ENCODE results near the gene NLRC5.
"Not testable (repeated sequence)": the region's sequence is repeated elsewhere in the genome, so short reads cannot be mapped to it uniquely, and the experiment has no call there.

NLRC5 gene

GRCh38 chr16:56988161-56988947 is 1.0 kb upstream of the NLRC5 start:
- CTCF ChIA-PET: no interaction called here
- POLR2A ChIA-PET: no interaction called here
- DNase-seq (ENCODE audit: extremely low spot score): no peak
- TF ChIP-seq SP1 (IDR thresholded peaks at IDR 0.05): no peak
- no peak for TF ChIP-seq HDGF (IDR thresholded peaks at IDR 0.05; ENCODE audit: borderline replicate concordance)
- TF ChIP-seq SUZ12 (IDR thresholded peaks at IDR 0.05): no peak
- no peak for TF ChIP-seq BHLHE40 (IDR thresholded peaks at IDR 0.05; ENCODE audit: borderline replicate concordance)
- TF ChIP-seq FOXA1 (IDR thresholded peaks at IDR 0.05): no peak
- TF ChIP-seq ARNT (IDR thresholded peaks at IDR 0.05): no peak
- no peak for TF ChIP-seq PKNOX1 (IDR thresholded peaks at IDR 0.05)
- no peak for TF ChIP-seq ZNF384 (IDR thresholded peaks at IDR 0.05)
- no peak for TF ChIP-seq FOXK2 (IDR thresholded peaks at IDR 0.05)
- TF ChIP-seq CTBP1 (IDR thresholded peaks at IDR 0.05; ENCODE audit: borderline replicate concordance): no peak
- TF ChIP-seq FOXM1 (IDR thresholded peaks at IDR 0.05; ENCODE audit: borderline replicate concordance): no peak

GRCh38 chr16:56989988-56990387 is 631 bp downstream of the NLRC5 start:
- POLR2A ChIA-PET: interaction anchor here (1.2 kb wide), 2 partner anchors 10 to 16 kb away, joined by 3 to 4 read pairs; no protein-coding TSS in a partner anchor
- no peak for DNase-seq (ENCODE audit: extremely low spot score)
- CTCF ChIA-PET: interaction anchor here (0.6 to 1.2 kb wide), 2 partner anchors 26 to 231 kb away, joined by 3 to 7 read pairs; no protein-coding TSS in a partner anchor
- TF ChIP-seq LEF1 (IDR thresholded peaks at IDR 0.05; ENCODE audit: borderline replicate concordance) (no peak), FOXA1 (IDR thresholded peaks at IDR 0.05) (no peak), SP1 (IDR thresholded peaks at IDR 0.05) (no peak), FOXM1 (IDR thresholded peaks at IDR 0.05; ENCODE audit: borderline replicate concordance) (no peak), HDGF (IDR thresholded peaks at IDR 0.05; ENCODE audit: borderline replicate concordance) (no peak), ELF4 (IDR thresholded peaks at IDR 0.05) (no peak), NFRKB (IDR thresholded peaks at IDR 0.05) (no peak), L3MBTL2 (conservative IDR thresholded peaks at IDR 0.05) (no peak), TARDBP (IDR thresholded peaks at IDR 0.05) (no peak), PKNOX1 (IDR thresholded peaks at IDR 0.05) (no peak), ZNF384 (IDR thresholded peaks at IDR 0.05) (no peak), FOXK2 (IDR thresholded peaks at IDR 0.05) (no peak), SUZ12 (IDR thresholded peaks at IDR 0.05) (no peak)

GRCh38 chr16:56990407-56991286 is 1.3 kb downstream of the NLRC5 start:
- no peak for TF ChIP-seq NFRKB (IDR thresholded peaks at IDR 0.05)
- TF ChIP-seq L3MBTL2 (conservative IDR thresholded peaks at IDR 0.05): no peak
- TF ChIP-seq FOXA1 (IDR thresholded peaks at IDR 0.05): no peak
- TF ChIP-seq HDGF (IDR thresholded peaks at IDR 0.05; ENCODE audit: borderline replicate concordance): no peak
- no peak for TF ChIP-seq FOXM1 (IDR thresholded peaks at IDR 0.05; ENCODE audit: borderline replicate concordance)
- TF ChIP-seq ZNF384 (IDR thresholded peaks at IDR 0.05): no peak
- TF ChIP-seq ELF4 (IDR thresholded peaks at IDR 0.05): no peak
- no peak for TF ChIP-seq BHLHE40 (IDR thresholded peaks at IDR 0.05; ENCODE audit: borderline replicate concordance)
- no peak for TF ChIP-seq TARDBP (IDR thresholded peaks at IDR 0.05)
- no peak for TF ChIP-seq LEF1 (IDR thresholded peaks at IDR 0.05; ENCODE audit: borderline replicate concordance)
- CTCF ChIA-PET: no interaction called here
- no peak for DNase-seq (ENCODE audit: extremely low spot score)
- POLR2A ChIA-PET: no interaction called here

- POLR2A ChIA-PET; DNase-seq (ENCODE audit: extremely low spot score); CTCF ChIA-PET: not testable (repeated sequence)
Observed at GRCh38 chr16:56992431-56992830, 3.1 kb downstream of the NLRC5 start.

- no peak for DNase-seq (ENCODE audit: extremely low spot score)
- CTCF ChIA-PET: no interaction called here
- POLR2A ChIA-PET: no interaction called here
- TF ChIP-seq ELF4 (IDR thresholded peaks at IDR 0.05) (no peak), LEF1 (IDR thresholded peaks at IDR 0.05; ENCODE audit: borderline replicate concordance) (no peak), HDGF (IDR thresholded peaks at IDR 0.05; ENCODE audit: borderline replicate concordance) (no peak), FOXK2 (IDR thresholded peaks at IDR 0.05) (no peak), CTBP1 (IDR thresholded peaks at IDR 0.05; ENCODE audit: borderline replicate concordance) (no peak), FOXM1 (IDR thresholded peaks at IDR 0.05; ENCODE audit: borderline replicate concordance) (no peak), NFRKB (IDR thresholded peaks at IDR 0.05) (no peak), ZNF384 (IDR thresholded peaks at IDR 0.05) (no peak), FOXA1 (IDR thresholded peaks at IDR 0.05) (no peak)
Observed at GRCh38 chr16:56993204-56993603, 3.8 kb downstream of the NLRC5 start.

GRCh38 chr16:56994311-56994710 is 5.0 kb downstream of the NLRC5 start:
- TF ChIP-seq PKNOX1 (IDR thresholded peaks at IDR 0.05): no peak
- no peak for TF ChIP-seq SP1 (IDR thresholded peaks at IDR 0.05)
- no peak for TF ChIP-seq L3MBTL2 (conservative IDR thresholded peaks at IDR 0.05)
- TF ChIP-seq NFRKB (IDR thresholded peaks at IDR 0.05): no peak
- no peak for TF ChIP-seq ARNT (IDR thresholded peaks at IDR 0.05)
- no peak for TF ChIP-seq FOXM1 (IDR thresholded peaks at IDR 0.05; ENCODE audit: borderline replicate concordance)
- TF ChIP-seq ELF4 (IDR thresholded peaks at IDR 0.05): no peak
- no peak for TF ChIP-seq TARDBP (IDR thresholded peaks at IDR 0.05)
- no peak for TF ChIP-seq FOXK2 (IDR thresholded peaks at IDR 0.05)
- POLR2A ChIA-PET: interaction anchor here (0.7 kb wide), 1 partner anchor 112 kb away, joined by 3 read pairs; no protein-coding TSS in a partner anchor
- CTCF ChIA-PET: interaction anchor here (0.6 kb wide), 1 partner anchor 555 kb away, joined by 3 read pairs; no protein-coding TSS in a partner anchor
- DNase-seq (ENCODE audit: extremely low spot score): no peak
